NCI-H748 (cell line): ENCODE results near the gene SDHB.

Source experiments
- DNase-seq: peaks from one replicate; lab custom pipeline; 2025; ENCODE audit not compliant: unreplicated experiment; lab: John Stamatoyannopoulos, UW

Gene SDHB

GRCh38 chr1:17053685-17054410, at the start of gene SDHB:
TSS of gene SDHB (minus strand) at chr1:17054032. CDS start at chr1:17054019, 13 bp downstream.
- DNase-seq, result peak; percentile 96

GRCh38 chr1:17102232-17102631, 48.4 kb upstream of the SDHB start:
- DNase-seq, result no peak

- no peak for DNase-seq
Observed at GRCh38 chr1:17101261-17101660, 47.4 kb upstream of the SDHB start.

GRCh38 chr1:17099616-17100340, 45.9 kb upstream of the SDHB start:
- no peak for DNase-seq

- no peak for DNase-seq
Observed at GRCh38 chr1:17098446-17099317, 44.9 kb upstream of the SDHB start.

GRCh38 chr1:17097787-17098186, 44.0 kb upstream of the SDHB start:
- no peak for DNase-seq

GRCh38 chr1:17097147-17097546, 43.3 kb upstream of the SDHB start:
- no peak for DNase-seq

GRCh38 chr1:17096584-17096983, 42.8 kb upstream of the SDHB start:
- DNase-seq, result no peak

- DNase-seq, result no peak
Observed at GRCh38 chr1:17095141-17095540, 41.3 kb upstream of the SDHB start.

- DNase-seq, result no peak
Observed at GRCh38 chr1:17094664-17095063, 40.8 kb upstream of the SDHB start.

GRCh38 chr1:17093822-17094393, 40.1 kb upstream of the SDHB start:
- no peak for DNase-seq

- DNase-seq, result no peak
Observed at GRCh38 chr1:17091252-17091651, 37.4 kb upstream of the SDHB start.

GRCh38 chr1:17089506-17089905, 35.7 kb upstream of the SDHB start:
- no peak for DNase-seq

GRCh38 chr1:17086751-17087150, 32.9 kb upstream of the SDHB start:
- DNase-seq, result no peak

GRCh38 chr1:17084787-17085186, 31.0 kb upstream of the SDHB start:
- no peak for DNase-seq

- DNase-seq, result no peak
Observed at GRCh38 chr1:17082761-17083160, 28.9 kb upstream of the SDHB start.

- no peak for DNase-seq
Observed at GRCh38 chr1:17081439-17081838, 27.6 kb upstream of the SDHB start.

- no peak for DNase-seq
Observed at GRCh38 chr1:17080880-17081279, 27.0 kb upstream of the SDHB start.

- DNase-seq, result no peak
Observed at GRCh38 chr1:17080085-17080759, 26.4 kb upstream of the SDHB start.

- DNase-seq, result no peak
Observed at GRCh38 chr1:17078991-17079868, 25.4 kb upstream of the SDHB start.
